ENCODE results near the gene DIPK1A. TPM values are rescaled to one million over a fixed set of nuclear protein-coding genes. Genes with fewer than 3 reads are reported as not detected.

The DIPK1A gene
- polyA plus RNA-seq = 29.2 TPM

GRCh38 chr1:92961131-92961895, at the start of gene DIPK1A:
TSS of gene DIPK1A (minus strand) at chr1:92961462. CDS start at chr1:92961429, 33 bp downstream.
- H3K4me1 Mint-ChIP-seq = peaks cover 30 to 33% (median 32%) of the 10 kb centered on the region in 3 donors
- peak within 1 kb of the TSS in 3 of 4 donors; percentile 90 to 95 (median 94) for H3K4me3 Mint-ChIP-seq
- H3K27me3 Mint-ChIP-seq = no peaks in the 10 kb centered on the region
- H3K27ac Mint-ChIP-seq = peak within 1 kb of the TSS; percentile 95 to 97 (median 97)
- no peaks in the 10 kb centered on the region for H3K9me3 Mint-ChIP-seq
- peaks cover 2% of the 10 kb centered on the region for H3K36me3 Mint-ChIP-seq

GRCh38 chr1:93007941-93008577, 46.8 kb upstream of the DIPK1A start:
- H3K27ac Mint-ChIP-seq = no peak overlapping the region
- H3K4me1 Mint-ChIP-seq = peaks cover 14 to 15% (median 15%) of the 10 kb centered on the region in 3 donors
- no peak overlapping the region for H3K4me3 Mint-ChIP-seq

GRCh38 chr1:93005252-93005598, 44.0 kb upstream of the DIPK1A start:
- Mint-ChIP-seq H3K27ac (no peak overlapping the region), H3K4me1 (peaks cover 15 to 19% (median 15%) of the 10 kb centered on the region in 3 donors), H3K36me3 (peaks cover 3% of the 10 kb centered on the region), H3K4me3 (peak overlapping the region in 1 of 4 donors; percentile 70), H3K9me3 (no peaks in the 10 kb centered on the region), H3K27me3 (peaks cover 2% of the 10 kb centered on the region)

More at GRCh38 chr1:93007941-93008577, 46.8 kb upstream of the DIPK1A start:
- Mint-ChIP-seq H3K9me3 (no peaks in the 10 kb centered on the region), H3K27me3 (peaks cover 2% of the 10 kb centered on the region), H3K36me3 (peaks cover 3% of the 10 kb centered on the region)

GRCh38 chr1:93004566-93005251, 43.4 kb upstream of the DIPK1A start:
- H3K9me3 Mint-ChIP-seq = no peaks in the 10 kb centered on the region
- H3K27ac Mint-ChIP-seq = no peak overlapping the region
- peaks cover 3% of the 10 kb centered on the region for H3K36me3 Mint-ChIP-seq
- peaks cover 2% of the 10 kb centered on the region for H3K27me3 Mint-ChIP-seq
- H3K4me1 Mint-ChIP-seq = peaks cover 15 to 19% (median 15%) of the 10 kb centered on the region in 3 donors
- H3K4me3 Mint-ChIP-seq = peak overlapping the region in 1 of 4 donors; percentile 39

GRCh38 chr1:93003981-93004380, 42.7 kb upstream of the DIPK1A start:
- H3K27ac Mint-ChIP-seq = no peak overlapping the region
- H3K27me3 Mint-ChIP-seq = peaks cover 2% of the 10 kb centered on the region
- H3K4me1 Mint-ChIP-seq = peaks cover 15 to 19% (median 15%) of the 10 kb centered on the region in 3 donors
- peaks cover 3% of the 10 kb centered on the region for H3K36me3 Mint-ChIP-seq
- H3K9me3 Mint-ChIP-seq = no peaks in the 10 kb centered on the region
- H3K4me3 Mint-ChIP-seq = no peak overlapping the region

- Mint-ChIP-seq H3K4me1 (peaks cover 15 to 19% (median 15%) of the 10 kb centered on the region in 3 donors), H3K36me3 (peaks cover 3% of the 10 kb centered on the region), H3K27me3 (peaks cover 2% of the 10 kb centered on the region), H3K27ac (no peak overlapping the region), H3K4me3 (no peak overlapping the region), H3K9me3 (no peaks in the 10 kb centered on the region)
Observed at GRCh38 chr1:93002781-93003180, 41.5 kb upstream of the DIPK1A start.

- no peak overlapping the region for H3K27ac Mint-ChIP-seq
- peaks cover 2% of the 10 kb centered on the region for H3K27me3 Mint-ChIP-seq
- peaks cover 3% of the 10 kb centered on the region for H3K36me3 Mint-ChIP-seq
- no peaks in the 10 kb centered on the region for H3K9me3 Mint-ChIP-seq
- H3K4me3 Mint-ChIP-seq = no peak overlapping the region
- peaks cover 15 to 19% (median 15%) of the 10 kb centered on the region in 3 donors for H3K4me1 Mint-ChIP-seq
Observed at GRCh38 chr1:93001893-93002292, 40.6 kb upstream of the DIPK1A start.

GRCh38 chr1:93000751-93001175, 39.5 kb upstream of the DIPK1A start:
- Mint-ChIP-seq H3K4me3 (no peak overlapping the region), H3K27ac (no peak overlapping the region), H3K27me3 (peaks cover 2% of the 10 kb centered on the region), H3K9me3 (no peaks in the 10 kb centered on the region), H3K36me3 (peaks cover 3% of the 10 kb centered on the region), H3K4me1 (peaks cover 15 to 19% (median 15%) of the 10 kb centered on the region in 3 donors)

GRCh38 chr1:93000291-93000690, 39.0 kb upstream of the DIPK1A start:
- no peaks in the 10 kb centered on the region for H3K9me3 Mint-ChIP-seq

GRCh38 chr1:92998821-92999220, 37.6 kb upstream of the DIPK1A start:
- H3K27me3 Mint-ChIP-seq = no peaks in the 10 kb centered on the region
- no peaks in the 10 kb centered on the region for H3K36me3 Mint-ChIP-seq
- no peak overlapping the region for H3K4me3 Mint-ChIP-seq
- no peak overlapping the region for H3K27ac Mint-ChIP-seq
- H3K9me3 Mint-ChIP-seq = no peaks in the 10 kb centered on the region
- peaks cover 5 to 7% (median 5%) of the 10 kb centered on the region in 3 donors for H3K4me1 Mint-ChIP-seq

More at GRCh38 chr1:93000291-93000690, 39.0 kb upstream of the DIPK1A start:
- H3K27me3 Mint-ChIP-seq = peaks cover 2% of the 10 kb centered on the region
- no peak overlapping the region for H3K27ac Mint-ChIP-seq
- peaks cover 11 to 16% (median 12%) of the 10 kb centered on the region in 3 donors for H3K4me1 Mint-ChIP-seq
- H3K4me3 Mint-ChIP-seq = no peak overlapping the region
- H3K36me3 Mint-ChIP-seq = peaks cover 3% of the 10 kb centered on the region

GRCh38 chr1:92995441-92996430, 34.5 kb upstream of the DIPK1A start:
- H3K27ac Mint-ChIP-seq = no peak overlapping the region
- H3K4me3 Mint-ChIP-seq = no peak overlapping the region
- H3K4me1 Mint-ChIP-seq = peaks cover 19 to 23% (median 22%) of the 10 kb centered on the region in 3 donors
- H3K36me3 Mint-ChIP-seq = no peaks in the 10 kb centered on the region
- no peaks in the 10 kb centered on the region for H3K9me3 Mint-ChIP-seq
- H3K27me3 Mint-ChIP-seq = no peaks in the 10 kb centered on the region

GRCh38 chr1:92994105-92994712, 32.9 kb upstream of the DIPK1A start:
- Mint-ChIP-seq H3K4me1 (peaks cover 29 to 34% (median 30%) of the 10 kb centered on the region in 3 donors), H3K27ac (peak overlapping the region; percentile 2 to 33 (median 6)), H3K4me3 (no peak overlapping the region), H3K9me3 (no peaks in the 10 kb centered on the region), H3K27me3 (no peaks in the 10 kb centered on the region), H3K36me3 (no peaks in the 10 kb centered on the region)

GRCh38 chr1:92993581-92993980, 32.3 kb upstream of the DIPK1A start:
- H3K27me3 Mint-ChIP-seq = no peaks in the 10 kb centered on the region
- H3K4me3 Mint-ChIP-seq = no peak overlapping the region
- peak overlapping the region; percentile 2 to 33 (median 6) for H3K27ac Mint-ChIP-seq
- H3K36me3 Mint-ChIP-seq = no peaks in the 10 kb centered on the region
- H3K9me3 Mint-ChIP-seq = no peaks in the 10 kb centered on the region
- H3K4me1 Mint-ChIP-seq = peaks cover 29 to 36% (median 30%) of the 10 kb centered on the region in 3 donors

GRCh38 chr1:92992877-92993276, 31.6 kb upstream of the DIPK1A start:
- Mint-ChIP-seq H3K27ac (no peak overlapping the region), H3K36me3 (no peaks in the 10 kb centered on the region), H3K4me3 (peak overlapping the region in 1 of 4 donors; percentile 10), H3K9me3 (no peaks in the 10 kb centered on the region), H3K27me3 (no peaks in the 10 kb centered on the region), H3K4me1 (peaks cover 29 to 36% (median 30%) of the 10 kb centered on the region in 3 donors)
